Measurements from ENCODE around the gene TP53I13. TPM values are rescaled to one million over a fixed set of nuclear protein-coding genes. Genes with fewer than 3 reads are reported as not detected.

The TP53I13 gene
- total RNA-seq, 1 experiment from 2014 or later = 40.2 TPM

- peak; percentile 47 for DNase-seq (ENCODE audit: low read depth)
Observed at GRCh38 chr17:29593591-29594518, 25.4 kb downstream of the TP53I13 start.

GRCh38 chr17:29594519-29595090 is 26.1 kb downstream of the TP53I13 start:
- DNase-seq (ENCODE audit: low read depth) = no peak

GRCh38 chr17:29595107-29595942 is 26.8 kb downstream of the TP53I13 start:
- DNase-seq (ENCODE audit: low read depth) = no peak

GRCh38 chr17:29595943-29596774 is 27.7 kb downstream of the TP53I13 start:
- no peak for DNase-seq (ENCODE audit: low read depth)

- no peak for DNase-seq (ENCODE audit: low read depth)
Observed at GRCh38 chr17:29596811-29597210, 28.3 kb downstream of the TP53I13 start.

- DNase-seq (ENCODE audit: low read depth) = no peak
Observed at GRCh38 chr17:29597361-29598172, 29.1 kb downstream of the TP53I13 start.

- DNase-seq (ENCODE audit: low read depth) = no peak
Observed at GRCh38 chr17:29603109-29603674, 34.7 kb downstream of the TP53I13 start.

- no peak for DNase-seq (ENCODE audit: low read depth)
Observed at GRCh38 chr17:29607557-29608195, 39.2 kb downstream of the TP53I13 start.

- no peak for DNase-seq (ENCODE audit: low read depth)
Observed at GRCh38 chr17:29608986-29609385, 40.5 kb downstream of the TP53I13 start.

GRCh38 chr17:29610395-29610794 is 41.9 kb downstream of the TP53I13 start:
- DNase-seq (ENCODE audit: low read depth) = no peak

GRCh38 chr17:29611351-29612093 is 43.0 kb downstream of the TP53I13 start:
- no peak for DNase-seq (ENCODE audit: low read depth)

GRCh38 chr17:29612094-29612403 is 43.5 kb downstream of the TP53I13 start:
- no peak for DNase-seq (ENCODE audit: low read depth)

- no peak for DNase-seq (ENCODE audit: low read depth)
Observed at GRCh38 chr17:29612404-29613280, 44.1 kb downstream of the TP53I13 start.

- peak; percentile 46 for DNase-seq (ENCODE audit: low read depth)
Observed at GRCh38 chr17:29613352-29613837, 44.9 kb downstream of the TP53I13 start.

GRCh38 chr17:29613856-29614255 is 45.4 kb downstream of the TP53I13 start:
- no peak for DNase-seq (ENCODE audit: low read depth)

- DNase-seq (ENCODE audit: low read depth) = no peak
Observed at GRCh38 chr17:29614349-29615047, 46.0 kb downstream of the TP53I13 start.

GRCh38 chr17:29615048-29615385 is 46.5 kb downstream of the TP53I13 start:
- DNase-seq (ENCODE audit: low read depth) = peak; percentile 29

All from Daoy (cell line).